8988T (cell line): ENCODE data around the gene SIM2.
A peak's percentile ranks its signal among the peaks of the same experiment; 100 is the strongest.

Source experiments
- DNase-seq: peaks from one replicate; pipeline ENCODE4 v3.0.0; 2011

The SIM2 gene

GRCh38 chr21:36769051-36769839 is 70.3 kb downstream of the SIM2 start:
- no peak for DNase-seq

DNA sequence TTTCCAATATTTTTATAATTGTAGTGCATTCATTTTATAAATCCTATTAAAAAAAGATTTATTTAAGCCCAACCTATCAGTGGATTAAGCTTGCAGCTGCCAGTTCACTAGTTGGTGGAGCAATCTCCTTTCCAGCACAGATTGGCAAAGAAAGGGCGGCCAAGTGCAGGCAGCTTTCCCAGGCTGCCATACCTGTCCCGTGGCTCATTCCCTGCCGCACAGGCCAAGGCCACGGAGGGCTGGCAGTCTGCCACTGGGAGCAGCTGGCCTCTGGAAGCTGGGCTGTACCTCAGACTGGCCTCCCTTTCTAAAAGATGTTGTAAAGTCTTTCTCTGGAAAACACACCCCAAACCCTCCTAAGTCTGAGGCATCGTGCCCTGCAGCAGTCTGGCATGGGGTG is 74.2 kb downstream of the SIM2 start:
- DNase-seq, result no peak

DNA sequence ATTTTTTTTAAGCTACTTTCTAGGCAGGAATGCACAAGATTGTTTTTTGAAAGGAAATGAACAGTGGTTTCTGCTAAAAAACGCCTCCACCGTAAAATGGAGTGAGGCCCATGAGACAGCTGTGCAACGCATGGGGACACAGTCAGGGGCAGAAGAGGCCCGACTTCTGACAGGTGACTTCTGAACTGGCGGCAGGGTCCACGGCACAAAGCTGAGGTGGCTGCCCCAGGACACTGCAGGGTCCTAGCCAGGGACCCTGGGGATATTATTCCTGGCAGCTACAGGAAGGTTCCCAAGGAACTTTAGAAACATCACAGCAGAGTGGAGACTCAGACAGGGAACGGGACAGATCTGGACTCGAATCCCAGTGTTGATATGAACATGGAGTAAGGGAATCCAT is 75.1 kb downstream of the SIM2 start:
- DNase-seq, result no peak

DNA sequence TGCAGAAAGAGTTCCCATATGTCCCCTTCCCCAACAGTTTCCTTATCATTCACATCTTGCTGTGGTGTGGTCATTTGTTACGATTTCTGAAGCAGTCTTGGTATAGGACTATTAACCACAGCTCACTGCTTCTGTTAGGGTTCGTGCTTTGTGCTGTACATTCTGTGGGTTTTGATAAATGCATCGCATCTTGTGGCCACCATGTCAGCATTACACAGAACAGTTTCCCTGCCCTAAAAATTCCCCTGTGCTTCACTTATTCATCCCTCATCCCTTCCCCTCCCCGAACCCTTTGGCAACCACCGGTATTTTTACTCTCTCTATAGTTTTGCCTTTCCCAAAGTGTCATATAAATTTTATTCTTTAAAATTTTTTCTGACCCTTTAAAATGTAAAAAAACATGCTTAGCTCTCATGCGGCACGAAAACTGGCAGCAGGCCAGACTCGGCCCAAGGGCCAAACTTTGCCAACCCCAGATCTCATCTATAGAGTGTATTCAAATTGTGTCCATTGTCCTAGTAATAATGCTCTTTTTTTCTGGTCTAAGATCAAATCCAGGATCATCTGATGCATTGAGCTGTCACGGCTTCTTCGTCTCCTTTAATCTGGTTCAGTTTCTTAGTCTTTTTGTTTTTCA is 78.2 kb downstream of the SIM2 start:
- no peak for DNase-seq

DNA sequence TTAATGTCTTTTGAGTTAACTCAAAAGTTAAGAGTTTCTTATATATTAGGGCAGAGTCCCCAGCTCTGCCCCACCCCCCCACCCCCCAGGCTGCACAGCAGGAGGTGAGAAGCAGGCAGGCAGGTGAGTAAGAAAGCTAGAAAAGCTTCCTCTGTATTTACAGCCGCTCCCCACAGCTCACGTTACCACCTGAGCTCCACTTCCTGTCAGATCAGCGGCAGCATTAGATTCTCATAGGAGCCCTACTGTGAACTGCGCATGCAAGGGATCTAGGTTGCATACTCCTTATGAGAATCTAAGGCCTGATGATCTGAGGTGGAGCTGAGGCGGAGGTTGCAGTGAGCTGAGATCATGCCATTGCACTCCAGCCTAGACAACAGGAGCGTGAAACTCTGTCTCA is 81.9 kb downstream of the SIM2 start:
- DNase-seq, result no peak

DNA sequence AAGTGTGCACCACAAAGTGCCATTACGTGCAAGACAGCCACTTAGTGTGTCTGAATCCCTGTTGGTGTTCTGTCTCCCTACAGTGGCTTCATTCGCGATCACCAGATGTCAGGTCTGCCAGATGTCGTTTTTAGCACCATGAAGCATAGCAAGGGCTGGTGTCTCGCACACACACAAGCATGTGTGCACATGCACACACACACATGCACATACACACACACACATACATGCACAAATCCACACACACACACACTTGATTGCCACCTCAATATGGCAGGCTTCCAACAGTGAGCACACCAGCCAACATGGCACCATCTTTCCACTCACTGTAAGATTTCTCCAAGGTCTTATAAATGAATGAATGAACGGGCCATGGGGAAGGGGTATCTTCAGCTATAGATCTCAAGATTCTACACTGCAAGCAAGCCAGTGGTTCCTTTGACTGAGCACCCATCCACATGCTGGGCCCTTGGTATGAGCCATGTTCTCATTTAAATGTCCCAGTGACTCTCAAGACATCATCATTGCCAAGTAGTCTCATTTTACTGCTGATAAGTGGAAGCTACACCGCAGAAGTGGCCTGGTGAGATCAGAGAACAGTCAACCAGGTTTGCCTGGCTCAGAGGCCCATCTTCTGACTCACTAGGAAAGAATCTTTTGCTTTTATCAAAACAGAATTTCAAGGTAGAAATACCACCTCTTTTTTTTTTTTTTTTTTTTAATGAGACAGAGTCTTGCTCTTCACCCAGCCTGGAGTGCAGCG is 84.9 kb downstream of the SIM2 start:
- DNase-seq, result no peak

DNA sequence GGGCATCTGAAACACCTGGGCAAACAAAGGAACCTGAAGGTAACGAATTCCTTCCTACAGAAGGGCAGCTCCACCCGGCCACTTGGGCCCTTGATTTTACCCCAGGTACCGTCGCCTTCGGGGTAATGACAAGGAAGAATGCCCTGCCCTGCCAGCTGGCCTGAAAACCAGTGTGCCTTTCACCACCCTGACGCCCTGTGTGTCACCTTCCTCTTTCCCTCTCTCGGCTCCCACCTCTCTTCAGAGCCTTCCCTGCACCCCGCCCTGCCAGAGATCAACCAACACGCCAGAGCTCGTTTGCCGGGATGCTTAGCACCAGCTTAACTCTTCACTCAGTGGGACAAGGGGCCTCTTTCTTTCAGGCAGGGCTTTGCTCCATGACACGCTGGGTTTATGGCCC is 86.0 kb downstream of the SIM2 start:
- no peak for DNase-seq

- DNase-seq, result no peak
Measured at GRCh38 chr21:36785615-36786014, 86.7 kb downstream of the SIM2 start.

DNA sequence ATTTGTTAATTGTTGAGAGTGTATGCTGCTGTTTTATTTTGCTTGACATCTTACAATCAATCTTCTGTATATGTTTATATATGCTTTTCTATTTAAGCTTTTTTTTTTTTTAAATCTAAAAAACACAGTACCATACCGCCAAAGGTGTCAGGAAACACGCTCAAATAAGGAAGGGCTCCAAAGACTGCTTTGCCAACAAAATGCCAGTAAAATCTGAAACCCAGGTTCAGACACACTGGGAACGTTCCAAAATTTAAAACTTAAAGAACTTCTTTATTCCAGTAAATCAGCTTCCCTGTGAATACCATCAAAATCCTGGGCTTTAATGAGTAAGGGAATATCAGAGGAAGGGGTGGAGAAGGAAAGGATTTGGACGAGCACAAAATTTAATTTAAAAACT is 87.3 kb downstream of the SIM2 start:
- DNase-seq, result no peak

DNA sequence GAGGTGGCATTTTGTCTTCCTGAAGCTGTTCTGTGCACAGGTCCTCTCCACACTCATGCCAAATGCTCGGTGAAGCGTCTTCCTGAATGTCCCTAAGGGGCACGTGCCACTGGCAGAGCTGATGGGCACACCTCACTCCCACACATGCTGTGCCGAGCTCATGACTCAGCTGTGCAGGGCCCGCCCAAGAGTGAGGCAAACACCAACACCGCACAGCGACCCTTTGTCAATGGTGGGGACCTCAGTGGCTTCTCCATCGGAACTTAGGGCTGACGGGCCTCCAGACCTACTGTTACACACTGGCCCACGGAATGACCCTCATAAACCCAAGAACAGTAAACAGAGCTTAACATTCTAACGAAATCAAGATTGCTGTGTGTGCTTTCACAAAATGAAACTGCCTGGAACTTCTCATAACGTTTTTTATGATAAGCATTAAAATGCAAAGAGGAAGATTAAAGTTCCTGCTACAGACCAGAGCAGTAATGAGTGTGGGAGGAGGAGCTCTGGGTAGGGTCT is 89.3 kb downstream of the SIM2 start:
- peak; percentile 49 for DNase-seq

- DNase-seq, result no peak
Measured at GRCh38 chr21:36790616-36791015, 91.7 kb downstream of the SIM2 start.

DNA sequence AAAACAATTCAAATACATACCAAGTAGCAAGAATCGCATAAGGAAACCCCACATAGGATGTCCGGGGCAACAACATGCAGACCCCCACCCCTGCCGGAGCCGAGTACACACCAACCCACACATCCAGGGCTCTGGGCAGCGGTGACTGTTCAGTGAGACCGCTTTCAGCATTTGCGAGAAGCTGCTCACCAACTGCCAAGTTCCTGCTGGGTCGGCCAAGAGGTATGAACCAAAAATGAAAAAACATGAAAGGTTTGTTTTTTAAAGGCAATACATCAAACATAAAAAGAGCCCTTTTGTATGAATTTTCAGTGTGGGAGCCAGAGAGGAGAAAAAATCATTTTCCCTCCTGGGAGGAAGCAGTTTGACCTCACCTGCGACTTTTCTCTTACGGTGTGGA is 92.3 kb downstream of the SIM2 start:
- DNase-seq, result no peak

- no peak for DNase-seq
Measured at GRCh38 chr21:36791695-36792470, 93.0 kb downstream of the SIM2 start.

DNA sequence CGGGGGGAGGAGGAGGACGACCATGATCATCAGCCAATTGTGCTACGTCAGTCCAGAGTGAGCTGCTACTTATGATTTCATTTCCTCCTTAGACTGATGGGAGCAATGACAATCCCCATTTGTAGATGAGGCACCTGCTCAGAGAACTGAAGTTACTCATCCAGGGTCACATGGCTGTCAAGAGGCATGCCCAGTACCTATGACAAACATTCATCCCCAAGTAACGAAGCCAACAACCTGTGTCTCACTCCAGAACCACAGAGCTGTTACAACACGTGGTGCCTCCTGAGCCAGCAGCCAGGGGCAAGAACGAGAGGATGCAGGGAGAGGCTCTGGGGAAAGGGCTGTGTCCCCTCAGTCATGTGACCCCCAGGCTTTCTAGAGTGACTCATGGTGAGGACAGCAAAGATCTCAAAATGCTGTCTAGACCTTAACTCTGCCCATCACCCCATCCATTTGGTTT is 93.6 kb downstream of the SIM2 start:
- no peak for DNase-seq

- no peak for DNase-seq
Measured at GRCh38 chr21:36796070-36796469, 97.2 kb downstream of the SIM2 start.

DNA sequence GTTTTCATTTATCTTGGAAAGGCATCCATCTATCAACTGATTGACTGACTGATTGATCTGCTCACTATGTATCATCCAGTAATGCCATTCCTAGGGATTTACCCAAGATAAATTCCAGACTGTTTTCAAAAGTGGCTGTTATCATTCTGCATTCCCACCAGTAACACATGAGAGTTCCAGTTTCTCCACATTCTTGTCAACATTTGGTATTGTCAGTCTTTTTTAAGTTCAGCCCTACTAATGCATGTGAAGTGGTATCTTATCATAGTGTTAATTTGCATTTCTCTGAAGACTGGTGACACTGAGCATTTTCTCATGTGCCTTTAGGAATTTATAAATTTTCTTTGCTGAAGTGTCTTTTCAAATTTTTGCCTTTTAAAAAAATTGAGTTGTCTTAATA is 99.6 kb downstream of the SIM2 start:
- no peak for DNase-seq
